ENCODE data around the gene DFFB. TPM values are rescaled to one million over a fixed set of nuclear protein-coding genes. Genes with fewer than 3 reads are reported as not detected.

DFFB gene
- total RNA-seq, 2 experiments from 2014 or later, result 8.8 to 10.2 TPM

GRCh38 chr1:3890389-3891328 is 33.4 kb downstream of the DFFB start:
- ChIA-PET POLR2A (interaction anchor here (0.7 to 1.2 kb wide), 2 partner anchors 9 to 12 kb away, joined by 4 to 6 read pairs; partner anchors contain the start of gene C1orf174), CTCF (no interaction called here)
- H3K27ac Mint-ChIP-seq, result peak overlapping the region; percentile 37
- H3K4me3 Mint-ChIP-seq, result no peak overlapping the region
- peak; percentile 73 for ATAC-seq
- no peaks in the 10 kb centered on the region for H3K9me3 Mint-ChIP-seq (ENCODE audit: insufficient read depth)
- H3K4me1 Mint-ChIP-seq (ENCODE audit: low read depth), result peaks cover 20% of the 10 kb centered on the region
- H3K36me3 Mint-ChIP-seq (ENCODE audit: low read depth), result peaks cover 39% of the 10 kb centered on the region
- no peaks in the 10 kb centered on the region for H3K27me3 Mint-ChIP-seq (ENCODE audit: low read depth)
- no peak for DNase-seq

GRCh38 chr1:3891329-3891865 is 34.1 kb downstream of the DFFB start:
- CTCF ChIA-PET, result no interaction called here
- peaks cover 23% of the 10 kb centered on the region for H3K4me1 Mint-ChIP-seq (ENCODE audit: low read depth)
- H3K36me3 Mint-ChIP-seq (ENCODE audit: low read depth), result peaks cover 44% of the 10 kb centered on the region
- no peaks in the 10 kb centered on the region for H3K9me3 Mint-ChIP-seq (ENCODE audit: insufficient read depth)
- H3K4me3 Mint-ChIP-seq, result no peak overlapping the region
- ATAC-seq, result no peak
- no peak overlapping the region for H3K27ac Mint-ChIP-seq
- no peaks in the 10 kb centered on the region for H3K27me3 Mint-ChIP-seq (ENCODE audit: low read depth)
- DNase-seq, result no peak
- POLR2A ChIA-PET, result interaction anchor here (0.7 to 1.2 kb wide), 2 partner anchors 9 to 11 kb away, joined by 4 to 6 read pairs; partner anchors contain the start of gene C1orf174

GRCh38 chr1:3892748-3893147 is 35.5 kb downstream of the DFFB start:
- no peak for DNase-seq

GRCh38 chr1:3893190-3893589 is 35.9 kb downstream of the DFFB start:
- Mint-ChIP-seq H3K36me3 (ENCODE audit: low read depth) (peaks cover 49% of the 10 kb centered on the region), H3K27ac (no peak overlapping the region), H3K9me3 (ENCODE audit: insufficient read depth) (no peaks in the 10 kb centered on the region), H3K27me3 (ENCODE audit: low read depth) (no peaks in the 10 kb centered on the region), H3K4me1 (ENCODE audit: low read depth) (peaks cover 39% of the 10 kb centered on the region), H3K4me3 (no peak overlapping the region)
- ChIA-PET POLR2A (no interaction called here), CTCF (interaction anchor here (1.3 kb wide), 1 partner anchor 8 kb away, joined by 3 read pairs; no protein-coding TSS in a partner anchor)
- ATAC-seq, result no peak
- DNase-seq, result no peak

More at GRCh38 chr1:3892748-3893147, 35.5 kb downstream of the DFFB start:
- peak overlapping the region; percentile 18 for H3K27ac Mint-ChIP-seq
- CTCF ChIA-PET, result interaction anchor here (1.3 kb wide), 1 partner anchor 8 kb away, joined by 3 read pairs; no protein-coding TSS in a partner anchor
- H3K36me3 Mint-ChIP-seq (ENCODE audit: low read depth), result peaks cover 49% of the 10 kb centered on the region
- H3K27me3 Mint-ChIP-seq (ENCODE audit: low read depth), result no peaks in the 10 kb centered on the region
- no peak overlapping the region for H3K4me3 Mint-ChIP-seq
- H3K9me3 Mint-ChIP-seq (ENCODE audit: insufficient read depth), result no peaks in the 10 kb centered on the region
- ATAC-seq, result no peak
- peaks cover 35% of the 10 kb centered on the region for H3K4me1 Mint-ChIP-seq (ENCODE audit: low read depth)
- POLR2A ChIA-PET, result no interaction called here

GRCh38 chr1:3894626-3895278 is 37.5 kb downstream of the DFFB start:
- H3K9me3 Mint-ChIP-seq (ENCODE audit: insufficient read depth), result no peaks in the 10 kb centered on the region
- CTCF ChIA-PET, result no interaction called here
- peaks cover 50% of the 10 kb centered on the region for H3K4me1 Mint-ChIP-seq (ENCODE audit: low read depth)
- H3K4me3 Mint-ChIP-seq, result no peak overlapping the region
- ATAC-seq, result no peak
- no peaks in the 10 kb centered on the region for H3K27me3 Mint-ChIP-seq (ENCODE audit: low read depth)
- POLR2A ChIA-PET, result interaction anchor here (1.0 kb wide), 1 partner anchor 8 kb away, joined by 3 read pairs; no protein-coding TSS in a partner anchor
- H3K36me3 Mint-ChIP-seq (ENCODE audit: low read depth), result peaks cover 46% of the 10 kb centered on the region
- no peak for DNase-seq
- H3K27ac Mint-ChIP-seq, result no peak overlapping the region

GRCh38 chr1:3895279-3895950 is 38.1 kb downstream of the DFFB start:
- CTCF ChIA-PET, result no interaction called here
- DNase-seq (no peak), ATAC-seq (no peak)
- POLR2A ChIA-PET, result interaction anchor here (1.0 kb wide), 1 partner anchor 8 kb away, joined by 3 read pairs; no protein-coding TSS in a partner anchor
- Mint-ChIP-seq H3K9me3 (ENCODE audit: insufficient read depth) (no peaks in the 10 kb centered on the region), H3K27ac (no peak overlapping the region), H3K4me3 (no peak overlapping the region), H3K4me1 (ENCODE audit: low read depth) (peaks cover 45% of the 10 kb centered on the region), H3K27me3 (ENCODE audit: low read depth) (no peaks in the 10 kb centered on the region), H3K36me3 (ENCODE audit: low read depth) (peaks cover 40% of the 10 kb centered on the region)

GRCh38 chr1:3895951-3896325 is 38.7 kb downstream of the DFFB start:
- H3K4me1 Mint-ChIP-seq (ENCODE audit: low read depth), result peaks cover 40% of the 10 kb centered on the region
- H3K36me3 Mint-ChIP-seq (ENCODE audit: low read depth), result peaks cover 35% of the 10 kb centered on the region
- no peak for ATAC-seq
- no peaks in the 10 kb centered on the region for H3K27me3 Mint-ChIP-seq (ENCODE audit: low read depth)
- ChIA-PET POLR2A (interaction anchor here (1.0 kb wide), 1 partner anchor 9 kb away, joined by 3 read pairs; no protein-coding TSS in a partner anchor), CTCF (no interaction called here)
- DNase-seq, result no peak
- no peak overlapping the region for H3K4me3 Mint-ChIP-seq
- H3K9me3 Mint-ChIP-seq (ENCODE audit: insufficient read depth), result no peaks in the 10 kb centered on the region
- H3K27ac Mint-ChIP-seq, result no peak overlapping the region

GRCh38 chr1:3896396-3897000 is 39.2 kb downstream of the DFFB start:
- H3K27ac Mint-ChIP-seq, result no peak overlapping the region
- no peaks in the 10 kb centered on the region for H3K9me3 Mint-ChIP-seq (ENCODE audit: insufficient read depth)
- no peak for ATAC-seq
- ChIA-PET POLR2A (no interaction called here), CTCF (no interaction called here)
- H3K36me3 Mint-ChIP-seq (ENCODE audit: low read depth), result peaks cover 33% of the 10 kb centered on the region
- no peak overlapping the region for H3K4me3 Mint-ChIP-seq
- H3K4me1 Mint-ChIP-seq (ENCODE audit: low read depth), result peaks cover 38% of the 10 kb centered on the region
- no peak for DNase-seq
- H3K27me3 Mint-ChIP-seq (ENCODE audit: low read depth), result no peaks in the 10 kb centered on the region

GRCh38 chr1:3898475-3898735 is 41.1 kb downstream of the DFFB start:
- peaks cover 53% of the 10 kb centered on the region for H3K4me1 Mint-ChIP-seq (ENCODE audit: low read depth)
- H3K4me3 Mint-ChIP-seq, result peak overlapping the region; percentile 96
- DNase-seq (no peak), ATAC-seq (no peak)
- ChIA-PET POLR2A (no interaction called here), CTCF (interaction anchor here (7.1 kb wide), 1 partner anchor 41 kb away, joined by 37 read pairs; the partner anchor contains the start of genes CEP104 and DFFB)
- no peaks in the 10 kb centered on the region for H3K27me3 Mint-ChIP-seq (ENCODE audit: low read depth)
- H3K36me3 Mint-ChIP-seq (ENCODE audit: low read depth), result peaks cover 29% of the 10 kb centered on the region
- H3K9me3 Mint-ChIP-seq (ENCODE audit: insufficient read depth), result no peaks in the 10 kb centered on the region
- no peak overlapping the region for H3K27ac Mint-ChIP-seq

- CTCF ChIA-PET, result interaction anchor here (0.8 to 7.1 kb wide), 2 partner anchors 15 to 42 kb away, joined by 4 to 37 read pairs; partner anchors contain the start of genes CEP104 and DFFB
- Mint-ChIP-seq H3K27ac (peak overlapping the region; percentile 99), H3K9me3 (ENCODE audit: insufficient read depth) (no peaks in the 10 kb centered on the region), H3K4me3 (peak overlapping the region; percentile 96), H3K27me3 (ENCODE audit: low read depth) (no peaks in the 10 kb centered on the region), H3K4me1 (ENCODE audit: low read depth) (peaks cover 60% of the 10 kb centered on the region), H3K36me3 (ENCODE audit: low read depth) (peaks cover 27% of the 10 kb centered on the region)
- DNase-seq (no peak), ATAC-seq (no peak)
- POLR2A ChIA-PET, result interaction anchor here (0.7 to 2.4 kb wide), 3 partner anchors 8 to 63 kb away, joined by 4 to 12 read pairs (median 6); partner anchors contain the start of genes CEP104 and DFFB
These were observed 41.9 kb downstream of the DFFB start for GRCh38 chr1:3898994-3899753.

Data from activated CD8-positive, alpha-beta T cell treated with anti-CD3 and anti-CD28 coated beads, Interleukin-2, amount 10 ng/mL, durations not matched to agents 7 days and 5 days (primary cell).